Type B pancreatic cell (in vitro differentiated cells): ENCODE results near the gene CPO. TPM values are rescaled to one million over a fixed set of nuclear protein-coding genes. Genes with fewer than 3 reads are reported as not detected.

ENCODE experiments used
- DNase-seq: peaks from one replicate; pipeline ENCODE4 v3.0.0; 2021; ENCODE audit warnings: mixed read lengths; ENCODE audit not compliant: unreplicated experiment; ENCODE audit errors: extremely low spot score
- H3K27ac Mint-ChIP-seq: 2 replicates; pipeline ENCODE4 v1.8.0; 2021; ENCODE audit warnings: mild to moderate bottlenecking, mixed read lengths
- H3K27me3 Mint-ChIP-seq: 2 replicates; pipeline ENCODE4 v1.8.0; 2021; ENCODE audit warnings: mixed read lengths
- H3K36me3 Mint-ChIP-seq: 2 replicates; pipeline ENCODE4 v1.8.0; 2021; ENCODE audit warnings: mixed read lengths
- H3K4me1 Mint-ChIP-seq: one replicate; pipeline ENCODE4 v1.8.0; 2021; ENCODE audit warnings: mixed read lengths; ENCODE audit not compliant: unreplicated experiment
- H3K4me3 Mint-ChIP-seq: 2 replicates; pipeline ENCODE4 v1.8.0; 2021; ENCODE audit warnings: mild to moderate bottlenecking, mixed read lengths
- H3K9me3 Mint-ChIP-seq: 2 replicates; pipeline ENCODE4 v1.8.0; 2021; ENCODE audit warnings: mixed read lengths
- total RNA-seq: library from RNA; stranded (reverse); gene quantifications from 2 replicates; pipeline ENCODE4 v1.2.1, GENCODE V29; 2021; ENCODE audit warnings: low replicate concordance
- TF ChIP-seq, protein P1 (sequence below): fragments of 200-600 bp; sonication (generic); conservative IDR thresholded peaks from 2 replicates; pipeline ENCODE4 v1.5.0; 2021; ENCODE audit warnings: antibody characterized with exemption, mild to moderate bottlenecking

The CPO gene
- total RNA-seq, 1 donor from 2014 or later, result 0.51 TPM

DNA sequence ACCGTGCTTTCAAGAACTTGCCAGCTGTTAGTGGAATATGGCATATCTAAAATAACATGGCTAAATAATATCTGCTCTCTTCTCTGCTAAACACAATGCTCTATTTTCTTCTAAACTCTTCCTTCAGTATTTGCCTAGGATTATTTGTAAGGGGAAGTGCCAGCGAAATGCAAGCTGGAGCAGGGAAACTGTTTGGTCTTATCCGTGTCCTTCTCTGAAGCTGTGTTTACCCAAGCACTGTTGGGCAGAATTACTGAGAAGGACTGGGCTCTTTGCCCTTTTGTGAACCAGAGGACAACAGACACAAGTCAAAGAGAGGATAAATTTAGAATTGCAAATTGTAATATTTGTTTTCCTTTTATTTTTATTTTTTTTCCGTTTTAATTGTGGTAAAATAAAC lies 23.6 kb downstream of the CPO start:
- Mint-ChIP-seq H3K4me1 (peaks cover 7% of the 10 kb centered on the region), H3K36me3 (no peaks in the 10 kb centered on the region), H3K27ac (no peak overlapping the region), H3K27me3 (no peaks in the 10 kb centered on the region), H3K9me3 (no peaks in the 10 kb centered on the region), H3K4me3 (no peak overlapping the region)
- no peak for DNase-seq
- TF ChIP-seq, protein P1, sequence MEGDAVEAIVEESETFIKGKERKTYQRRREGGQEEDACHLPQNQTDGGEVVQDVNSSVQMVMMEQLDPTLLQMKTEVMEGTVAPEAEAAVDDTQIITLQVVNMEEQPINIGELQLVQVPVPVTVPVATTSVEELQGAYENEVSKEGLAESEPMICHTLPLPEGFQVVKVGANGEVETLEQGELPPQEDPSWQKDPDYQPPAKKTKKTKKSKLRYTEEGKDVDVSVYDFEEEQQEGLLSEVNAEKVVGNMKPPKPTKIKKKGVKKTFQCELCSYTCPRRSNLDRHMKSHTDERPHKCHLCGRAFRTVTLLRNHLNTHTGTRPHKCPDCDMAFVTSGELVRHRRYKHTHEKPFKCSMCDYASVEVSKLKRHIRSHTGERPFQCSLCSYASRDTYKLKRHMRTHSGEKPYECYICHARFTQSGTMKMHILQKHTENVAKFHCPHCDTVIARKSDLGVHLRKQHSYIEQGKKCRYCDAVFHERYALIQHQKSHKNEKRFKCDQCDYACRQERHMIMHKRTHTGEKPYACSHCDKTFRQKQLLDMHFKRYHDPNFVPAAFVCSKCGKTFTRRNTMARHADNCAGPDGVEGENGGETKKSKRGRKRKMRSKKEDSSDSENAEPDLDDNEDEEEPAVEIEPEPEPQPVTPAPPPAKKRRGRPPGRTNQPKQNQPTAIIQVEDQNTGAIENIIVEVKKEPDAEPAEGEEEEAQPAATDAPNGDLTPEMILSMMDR, result no peak

DNA sequence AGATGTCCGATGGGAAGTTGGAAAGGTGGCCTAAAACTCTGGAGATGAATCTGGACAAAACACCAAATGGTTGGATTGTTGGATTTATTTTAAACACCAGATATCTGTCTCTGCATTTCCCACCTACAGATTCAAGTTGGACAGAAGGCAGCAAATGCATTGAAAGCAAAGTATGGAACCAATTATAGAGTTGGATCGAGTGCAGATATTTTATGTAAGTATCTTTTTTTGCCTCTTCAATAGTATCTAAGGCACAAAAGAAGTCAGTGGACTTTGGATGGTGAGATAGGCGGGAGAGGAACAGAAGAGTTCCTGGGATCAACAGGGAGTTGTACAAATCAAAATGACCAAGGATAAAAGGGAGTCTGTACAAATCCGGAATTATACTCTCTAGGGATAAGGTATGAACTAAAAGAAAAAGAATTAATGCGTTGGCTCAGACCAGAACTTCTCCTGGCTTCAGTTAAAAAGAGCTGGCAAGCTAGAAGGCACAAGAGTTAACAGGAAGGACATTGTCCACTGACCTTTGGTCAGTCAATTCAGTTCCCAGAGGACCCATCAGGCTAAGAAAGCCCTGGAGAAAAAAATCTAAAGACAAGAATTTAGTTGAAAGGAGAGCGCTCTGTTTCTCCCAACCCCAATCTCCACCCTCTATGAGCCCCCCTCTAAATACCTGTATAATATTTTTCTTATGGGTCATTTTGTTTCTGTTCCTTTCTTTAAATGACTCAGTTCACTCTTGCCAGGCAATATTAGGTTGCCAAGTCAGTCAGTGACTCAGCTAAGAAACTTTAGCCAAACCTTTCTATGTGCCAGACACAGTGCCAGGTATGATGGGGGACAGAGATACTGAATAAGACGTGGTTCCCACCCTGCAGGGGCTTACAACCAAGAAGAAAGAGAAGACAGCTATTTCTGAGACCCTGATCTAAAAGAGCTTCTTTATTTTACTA lies 29.1 kb downstream of the CPO start:
- TF ChIP-seq, protein P1, result no peak
- H3K27me3 Mint-ChIP-seq, result no peaks in the 10 kb centered on the region
- H3K4me3 Mint-ChIP-seq, result no peak overlapping the region
- DNase-seq, result no peak
- no peaks in the 10 kb centered on the region for H3K36me3 Mint-ChIP-seq
- H3K27ac Mint-ChIP-seq, result no peak overlapping the region
- H3K4me1 Mint-ChIP-seq, result peaks cover 7% of the 10 kb centered on the region
- H3K9me3 Mint-ChIP-seq, result no peaks in the 10 kb centered on the region

DNA sequence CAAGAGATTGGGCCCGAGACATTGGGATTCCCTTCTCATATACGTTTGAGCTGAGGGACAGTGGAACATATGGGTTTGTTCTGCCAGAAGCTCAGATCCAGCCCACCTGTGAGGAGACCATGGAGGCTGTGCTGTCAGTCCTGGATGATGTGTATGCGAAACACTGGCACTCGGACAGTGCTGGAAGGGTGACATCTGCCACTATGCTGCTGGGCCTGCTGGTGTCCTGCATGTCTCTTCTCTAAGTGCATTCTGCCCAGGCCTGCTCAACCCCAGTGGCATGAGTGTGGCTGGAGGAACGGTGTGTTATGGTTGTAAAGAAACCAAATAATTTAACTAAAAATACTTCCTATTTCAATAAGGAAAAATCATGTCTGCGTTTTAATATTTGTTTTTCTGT lies 29.9 kb downstream of the CPO start:
- TF ChIP-seq, protein P1, result no peak
- H3K4me3 Mint-ChIP-seq, result no peak overlapping the region
- H3K36me3 Mint-ChIP-seq, result no peaks in the 10 kb centered on the region
- no peak for DNase-seq
- no peak overlapping the region for H3K27ac Mint-ChIP-seq
- H3K9me3 Mint-ChIP-seq, result no peaks in the 10 kb centered on the region
- H3K4me1 Mint-ChIP-seq, result peaks cover 4% of the 10 kb centered on the region
- H3K27me3 Mint-ChIP-seq, result no peaks in the 10 kb centered on the region

DNA sequence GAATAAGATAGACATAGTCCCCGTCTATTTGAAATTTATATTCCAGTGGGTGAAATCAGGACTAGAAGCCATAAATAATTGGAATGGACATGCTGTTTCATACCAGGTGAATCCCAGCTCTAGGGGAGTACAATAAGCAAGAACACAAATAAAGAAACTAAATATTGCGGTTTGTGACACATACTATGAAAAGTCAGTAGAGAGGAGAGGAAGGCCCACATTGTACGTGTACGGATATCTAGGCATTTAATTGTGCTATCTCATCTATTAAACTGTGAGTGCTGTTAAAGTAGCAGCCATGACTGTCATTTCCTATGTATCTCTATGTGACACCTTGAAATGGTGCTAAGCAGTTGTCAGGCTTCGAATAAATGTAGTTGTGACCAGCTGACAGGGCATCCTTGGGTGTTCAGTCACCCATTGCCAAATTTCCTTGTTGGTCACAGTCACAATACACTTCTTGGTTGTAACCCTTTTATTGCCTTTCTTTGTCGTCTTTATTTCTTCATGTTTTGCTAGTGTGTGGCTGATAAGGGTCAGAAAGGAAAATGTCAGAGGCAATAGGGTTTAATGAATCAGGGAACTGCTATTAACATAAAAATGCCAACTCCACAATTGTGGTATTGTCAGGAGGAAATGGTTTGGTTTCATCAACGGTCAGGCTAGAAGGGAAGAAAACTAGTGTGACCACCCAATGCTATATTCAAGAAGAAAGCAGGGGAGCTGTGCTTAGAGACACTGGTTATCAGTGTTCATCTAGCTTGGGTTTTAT lies 31.5 kb downstream of the CPO start:
- TF ChIP-seq, protein P1, result no peak
- no peak overlapping the region for H3K27ac Mint-ChIP-seq
- DNase-seq, result no peak
- no peaks in the 10 kb centered on the region for H3K4me1 Mint-ChIP-seq
- no peaks in the 10 kb centered on the region for H3K9me3 Mint-ChIP-seq
- H3K27me3 Mint-ChIP-seq, result no peaks in the 10 kb centered on the region
- H3K4me3 Mint-ChIP-seq, result no peak overlapping the region
- H3K36me3 Mint-ChIP-seq, result no peaks in the 10 kb centered on the region

DNA sequence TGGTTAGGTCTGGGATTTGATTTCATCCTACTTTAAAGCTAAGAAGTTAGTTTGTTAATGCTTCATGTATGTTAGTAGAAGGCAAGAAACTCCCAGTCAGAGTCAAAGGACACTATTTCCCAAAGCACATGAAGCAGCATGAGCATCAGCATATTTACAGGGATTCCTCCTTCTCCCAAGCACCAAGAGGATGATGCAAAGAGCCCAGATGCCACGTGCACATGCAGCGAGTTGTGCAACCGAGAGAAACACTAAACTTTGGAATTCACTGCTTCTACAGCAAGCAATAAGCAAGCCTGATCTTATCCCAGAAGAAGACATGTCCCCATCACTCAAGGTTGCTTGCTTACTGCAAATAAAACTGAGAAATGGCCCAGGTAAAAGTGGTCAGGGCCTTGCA lies 32.5 kb downstream of the CPO start:
- Mint-ChIP-seq H3K9me3 (no peaks in the 10 kb centered on the region), H3K27me3 (no peaks in the 10 kb centered on the region)

More for the DNA sequence above, 32.5 kb downstream of the CPO start:
- TF ChIP-seq, protein P1, result no peak
- H3K27ac Mint-ChIP-seq, result no peak overlapping the region
- H3K36me3 Mint-ChIP-seq, result no peaks in the 10 kb centered on the region
- no peak for DNase-seq
- no peak overlapping the region for H3K4me3 Mint-ChIP-seq
- H3K4me1 Mint-ChIP-seq, result no peaks in the 10 kb centered on the region
